Transverse colon (tissue), 4 donors: ENCODE data around the gene TBC1D19.

Source experiments
- EP300 ChIP-seq: sonication (generic); formaldehyde crosslinking; IDR thresholded peaks from one replicate; pipeline ENCODE4 v1.6.1; 2017; ENCODE audit warnings: antibody characterized with exemption, low read depth
- POLR2A ChIP-seq: fragments of 450-650 bp; IDR thresholded peaks from one replicate; pipeline ENCODE4 v1.6.1; 2016; ENCODE audit warnings: antibody characterized with exemption, mild to moderate bottlenecking, moderate library complexity
- POLR2AphosphoS5 ChIP-seq, 3 donors: sonication (generic); formaldehyde crosslinking; IDR thresholded peaks; one replicate each; pipeline ENCODE4 v1.6.1; 2016; ENCODE audit warnings: antibody characterized with exemption in 3 of 3
- TF ChIP-seq, protein P1 (sequence below), 5 experiments: fragments of 200-600 bp in 3 of 5; fragments of 450-650 bp in 2 of 5; sonication (generic) in 3 of 5; IDR thresholded peaks; 1 replicate in 2 of 5; 2 replicates in 3 of 5; pipeline ENCODE4 v1.5.1; 2016 to 2017; ENCODE audit warnings: antibody characterized with exemption in 5 of 5, inconsistent platforms in 3 of 5, mild to moderate bottlenecking in 2 of 5, moderate library complexity in 1 of 5

GRCh38 chr4:26757751-26758150, 173.9 kb downstream of the TBC1D19 start:
- no peak for TF ChIP-seq POLR2A
- no peak for TF ChIP-seq POLR2AphosphoS5 (IDR thresholded peaks at IDR 0.05)
- TF ChIP-seq, protein P1, sequence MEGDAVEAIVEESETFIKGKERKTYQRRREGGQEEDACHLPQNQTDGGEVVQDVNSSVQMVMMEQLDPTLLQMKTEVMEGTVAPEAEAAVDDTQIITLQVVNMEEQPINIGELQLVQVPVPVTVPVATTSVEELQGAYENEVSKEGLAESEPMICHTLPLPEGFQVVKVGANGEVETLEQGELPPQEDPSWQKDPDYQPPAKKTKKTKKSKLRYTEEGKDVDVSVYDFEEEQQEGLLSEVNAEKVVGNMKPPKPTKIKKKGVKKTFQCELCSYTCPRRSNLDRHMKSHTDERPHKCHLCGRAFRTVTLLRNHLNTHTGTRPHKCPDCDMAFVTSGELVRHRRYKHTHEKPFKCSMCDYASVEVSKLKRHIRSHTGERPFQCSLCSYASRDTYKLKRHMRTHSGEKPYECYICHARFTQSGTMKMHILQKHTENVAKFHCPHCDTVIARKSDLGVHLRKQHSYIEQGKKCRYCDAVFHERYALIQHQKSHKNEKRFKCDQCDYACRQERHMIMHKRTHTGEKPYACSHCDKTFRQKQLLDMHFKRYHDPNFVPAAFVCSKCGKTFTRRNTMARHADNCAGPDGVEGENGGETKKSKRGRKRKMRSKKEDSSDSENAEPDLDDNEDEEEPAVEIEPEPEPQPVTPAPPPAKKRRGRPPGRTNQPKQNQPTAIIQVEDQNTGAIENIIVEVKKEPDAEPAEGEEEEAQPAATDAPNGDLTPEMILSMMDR (IDR thresholded peaks at IDR 0.05): no peak
- no peak for TF ChIP-seq EP300
